C4-2B (cell line): Measurements from ENCODE around the gene TIPIN.

Experiments
- CTCF ChIP-seq: fragments of 450-650 bp; conservative IDR thresholded peaks from 2 replicates; pipeline ENCODE4 v1.5.1; 2017; ENCODE audit warnings: mild to moderate bottlenecking
- ZFX ChIP-seq: fragments of 450-650 bp; IDR thresholded peaks from 2 replicates; pipeline ENCODE4 v1.6.1; 2017

GRCh38 chr15:66390678-66391077, 34.2 kb upstream of the TIPIN start:
- TF ChIP-seq CTCF (no peak), ZFX (no peak)
